ENCODE measurements around the gene SYT8. TPM values are rescaled to one million over a fixed set of nuclear protein-coding genes. Genes with fewer than 3 reads are reported as not detected.

The SYT8 gene
- polyA plus RNA-seq, 1 donor from 2014 or later: not detected

DNA sequence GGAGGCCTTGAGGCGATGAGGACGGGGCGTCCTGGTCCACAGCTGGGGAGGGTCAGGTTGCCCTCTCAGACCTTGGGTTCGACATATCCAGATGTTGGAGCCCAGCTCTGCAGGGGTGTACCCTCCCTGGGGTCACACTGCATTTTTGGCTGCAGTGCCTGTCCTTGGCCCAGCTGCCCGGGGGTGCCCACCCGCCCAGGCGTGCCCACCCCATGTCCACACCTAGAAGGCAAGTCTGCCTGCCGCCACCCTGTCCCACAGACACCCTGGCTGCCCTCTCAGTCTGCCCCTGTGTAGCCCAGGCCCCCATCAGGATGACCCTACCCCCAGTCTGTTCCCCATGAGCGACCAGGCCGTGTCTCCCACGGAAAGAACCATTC is 21.1 kb downstream of the SYT8 start:
- no peak for TF ChIP-seq TAF1 (IDR thresholded peaks at IDR 0.05; ENCODE audit: low read depth)
- no peak for TF ChIP-seq SMC3 (conservative IDR thresholded peaks at IDR 0.05; ENCODE audit: poor library complexity)
- TF ChIP-seq POLR2AphosphoS5 (IDR thresholded peaks at IDR 0.05): no peak
- TF ChIP-seq, protein P1, sequence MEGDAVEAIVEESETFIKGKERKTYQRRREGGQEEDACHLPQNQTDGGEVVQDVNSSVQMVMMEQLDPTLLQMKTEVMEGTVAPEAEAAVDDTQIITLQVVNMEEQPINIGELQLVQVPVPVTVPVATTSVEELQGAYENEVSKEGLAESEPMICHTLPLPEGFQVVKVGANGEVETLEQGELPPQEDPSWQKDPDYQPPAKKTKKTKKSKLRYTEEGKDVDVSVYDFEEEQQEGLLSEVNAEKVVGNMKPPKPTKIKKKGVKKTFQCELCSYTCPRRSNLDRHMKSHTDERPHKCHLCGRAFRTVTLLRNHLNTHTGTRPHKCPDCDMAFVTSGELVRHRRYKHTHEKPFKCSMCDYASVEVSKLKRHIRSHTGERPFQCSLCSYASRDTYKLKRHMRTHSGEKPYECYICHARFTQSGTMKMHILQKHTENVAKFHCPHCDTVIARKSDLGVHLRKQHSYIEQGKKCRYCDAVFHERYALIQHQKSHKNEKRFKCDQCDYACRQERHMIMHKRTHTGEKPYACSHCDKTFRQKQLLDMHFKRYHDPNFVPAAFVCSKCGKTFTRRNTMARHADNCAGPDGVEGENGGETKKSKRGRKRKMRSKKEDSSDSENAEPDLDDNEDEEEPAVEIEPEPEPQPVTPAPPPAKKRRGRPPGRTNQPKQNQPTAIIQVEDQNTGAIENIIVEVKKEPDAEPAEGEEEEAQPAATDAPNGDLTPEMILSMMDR (IDR thresholded peaks at IDR 0.05; ENCODE audit: poor library complexity, severe bottlenecking): no peak
- no peak for TF ChIP-seq EZH2 (IDR thresholded peaks at IDR 0.05; ENCODE audit: borderline replicate concordance, insufficient read depth, low read length, poor library complexity, severe bottlenecking)
- TF ChIP-seq EP300 (conservative IDR thresholded peaks at IDR 0.05; ENCODE audit: poor library complexity, severe bottlenecking): no peak
- TF ChIP-seq RAD21 (conservative IDR thresholded peaks at IDR 0.05): no peak
- TF ChIP-seq, protein P2, sequence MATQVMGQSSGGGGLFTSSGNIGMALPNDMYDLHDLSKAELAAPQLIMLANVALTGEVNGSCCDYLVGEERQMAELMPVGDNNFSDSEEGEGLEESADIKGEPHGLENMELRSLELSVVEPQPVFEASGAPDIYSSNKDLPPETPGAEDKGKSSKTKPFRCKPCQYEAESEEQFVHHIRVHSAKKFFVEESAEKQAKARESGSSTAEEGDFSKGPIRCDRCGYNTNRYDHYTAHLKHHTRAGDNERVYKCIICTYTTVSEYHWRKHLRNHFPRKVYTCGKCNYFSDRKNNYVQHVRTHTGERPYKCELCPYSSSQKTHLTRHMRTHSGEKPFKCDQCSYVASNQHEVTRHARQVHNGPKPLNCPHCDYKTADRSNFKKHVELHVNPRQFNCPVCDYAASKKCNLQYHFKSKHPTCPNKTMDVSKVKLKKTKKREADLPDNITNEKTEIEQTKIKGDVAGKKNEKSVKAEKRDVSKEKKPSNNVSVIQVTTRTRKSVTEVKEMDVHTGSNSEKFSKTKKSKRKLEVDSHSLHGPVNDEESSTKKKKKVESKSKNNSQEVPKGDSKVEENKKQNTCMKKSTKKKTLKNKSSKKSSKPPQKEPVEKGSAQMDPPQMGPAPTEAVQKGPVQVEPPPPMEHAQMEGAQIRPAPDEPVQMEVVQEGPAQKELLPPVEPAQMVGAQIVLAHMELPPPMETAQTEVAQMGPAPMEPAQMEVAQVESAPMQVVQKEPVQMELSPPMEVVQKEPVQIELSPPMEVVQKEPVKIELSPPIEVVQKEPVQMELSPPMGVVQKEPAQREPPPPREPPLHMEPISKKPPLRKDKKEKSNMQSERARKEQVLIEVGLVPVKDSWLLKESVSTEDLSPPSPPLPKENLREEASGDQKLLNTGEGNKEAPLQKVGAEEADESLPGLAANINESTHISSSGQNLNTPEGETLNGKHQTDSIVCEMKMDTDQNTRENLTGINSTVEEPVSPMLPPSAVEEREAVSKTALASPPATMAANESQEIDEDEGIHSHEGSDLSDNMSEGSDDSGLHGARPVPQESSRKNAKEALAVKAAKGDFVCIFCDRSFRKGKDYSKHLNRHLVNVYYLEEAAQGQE (IDR thresholded peaks at IDR 0.05; ENCODE audit: borderline replicate concordance): no peak
- no peak for TF ChIP-seq MXI1 (conservative IDR thresholded peaks at IDR 0.05; ENCODE audit: poor library complexity, severe bottlenecking)
- Histone ChIP-seq H3K9ac (ENCODE audit: low read length) (no peak overlapping the region), H4K20me1 (ENCODE audit: insufficient read depth) (no peaks in the 10 kb centered on the region), H3K4me3 (ENCODE audit: low read length) (no peak overlapping the region), H3K36me3 (ENCODE audit: insufficient read depth, low read length) (no peaks in the 10 kb centered on the region), H2AFZ (ENCODE audit: low read depth, low read length) (no peak overlapping the region), H3K79me2 (replicated peaks; ENCODE audit: insufficient read depth, low read length) (no peaks in the 10 kb centered on the region), H3K4me2 (ENCODE audit: low read length) (no peak overlapping the region), H3K27me3 (ENCODE audit: insufficient read depth, low read depth, low read length) (no peaks in the 10 kb centered on the region), H3K27ac (ENCODE audit: low read length) (no peak overlapping the region), H3F3A (ENCODE audit: insufficient read depth, low read length, poor library complexity, severe bottlenecking) (no peaks in the 10 kb centered on the region), H3K9me3 (ENCODE audit: low read length) (no peaks in the 10 kb centered on the region), H3K9me2 (ENCODE audit: insufficient read depth, low read length) (no peaks in the 10 kb centered on the region)

DNA sequence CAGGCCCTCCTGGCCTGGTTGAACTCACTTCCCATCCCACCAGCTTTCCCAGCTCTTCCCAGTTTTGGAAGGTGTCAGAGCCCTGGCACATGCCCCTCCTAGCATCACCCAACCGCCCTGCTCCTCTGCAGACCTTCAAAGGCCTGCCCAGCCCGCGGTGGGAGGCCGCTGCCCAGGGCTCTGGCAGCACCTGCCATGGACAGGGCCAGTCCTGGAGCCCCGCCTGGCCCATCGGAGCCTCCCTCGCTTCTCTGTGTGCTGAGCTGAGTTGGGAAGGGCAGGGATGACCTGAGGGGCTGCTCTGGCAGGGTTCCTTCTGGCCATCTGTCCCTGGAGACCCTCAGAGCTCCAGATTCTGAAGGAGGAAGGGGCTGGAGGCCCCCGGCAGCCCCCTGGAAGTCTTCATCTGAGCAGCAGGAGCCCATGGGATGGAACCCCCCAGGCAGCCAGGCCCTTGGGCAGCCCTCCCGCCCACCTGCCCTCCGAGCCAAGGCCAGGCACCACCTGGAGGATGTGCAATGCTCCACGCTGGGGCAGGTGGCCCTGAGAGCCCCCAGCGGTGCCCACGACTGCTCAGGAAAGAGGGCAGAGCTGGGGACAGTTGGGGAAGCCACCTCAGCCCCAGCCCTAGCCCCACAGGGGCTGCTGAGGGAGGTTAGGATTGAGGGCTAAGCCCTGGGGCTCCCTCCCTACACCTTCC is 21.7 kb downstream of the SYT8 start:
- H3K9ac ChIP-seq (ENCODE audit: low read length): no peak overlapping the region
- no peaks in the 10 kb centered on the region for H3F3A ChIP-seq (ENCODE audit: insufficient read depth, low read length, poor library complexity, severe bottlenecking)
- TF ChIP-seq TAF1 (IDR thresholded peaks at IDR 0.05; ENCODE audit: low read depth) (no peak), POLR2AphosphoS5 (IDR thresholded peaks at IDR 0.05) (no peak), EP300 (conservative IDR thresholded peaks at IDR 0.05; ENCODE audit: poor library complexity, severe bottlenecking) (no peak), SMC3 (conservative IDR thresholded peaks at IDR 0.05; ENCODE audit: poor library complexity) (no peak), RAD21 (conservative IDR thresholded peaks at IDR 0.05) (no peak), MXI1 (conservative IDR thresholded peaks at IDR 0.05; ENCODE audit: poor library complexity, severe bottlenecking) (no peak), EZH2 (IDR thresholded peaks at IDR 0.05; ENCODE audit: borderline replicate concordance, insufficient read depth, low read length, poor library complexity, severe bottlenecking) (no peak)
- TF ChIP-seq, protein P2 (IDR thresholded peaks at IDR 0.05; ENCODE audit: borderline replicate concordance): no peak
- TF ChIP-seq, protein P1 (IDR thresholded peaks at IDR 0.05; ENCODE audit: poor library complexity, severe bottlenecking): no peak

More for the DNA sequence above, 21.7 kb downstream of the SYT8 start:
- no peaks in the 10 kb centered on the region for H3K9me2 ChIP-seq (ENCODE audit: insufficient read depth, low read length)
- no peaks in the 10 kb centered on the region for H3K9me3 ChIP-seq (ENCODE audit: low read length)
- H2AFZ ChIP-seq (ENCODE audit: low read depth, low read length): no peak overlapping the region
- no peaks in the 10 kb centered on the region for H3K27me3 ChIP-seq (ENCODE audit: insufficient read depth, low read depth, low read length)
- H3K4me3 ChIP-seq (ENCODE audit: low read length): no peak overlapping the region
- no peaks in the 10 kb centered on the region for H3K36me3 ChIP-seq (ENCODE audit: insufficient read depth, low read length)
- no peaks in the 10 kb centered on the region for H4K20me1 ChIP-seq (ENCODE audit: insufficient read depth)
- H3K4me2 ChIP-seq (ENCODE audit: low read length): no peak overlapping the region
- H3K27ac ChIP-seq (ENCODE audit: low read length): no peak overlapping the region
- H3K79me2 ChIP-seq (replicated peaks; ENCODE audit: insufficient read depth, low read length): no peaks in the 10 kb centered on the region

Data from neural cell (in vitro differentiated cells).